ENCODE data around the gene CHCHD6. TPM values are rescaled to one million over a fixed set of nuclear protein-coding genes. Genes with fewer than 3 reads are reported as not detected.

Gene CHCHD6
- total RNA-seq, 3 donors from 2014 or later (not counting 1 experiment from before 2014, with no cell fraction given): 5.3 to 9.9 (median 8.3) TPM

GRCh38 chr3:126663750-126664149 is 40.3 kb upstream of the CHCHD6 start:
- intact Hi-C loops (cut with micrococcal nuclease): no loop called here
- Histone ChIP-seq H3K4me1 (ENCODE audit: control insufficient read depth, insufficient read depth, low read length) (peaks cover 8% of the 10 kb centered on the region), H3K4me3 (ENCODE audit: low read length) (no peak overlapping the region), H3K36me3 (ENCODE audit: control insufficient read depth, insufficient read depth, low read length) (no peaks in the 10 kb centered on the region), H3K27ac (ENCODE audit: low read length) (no peak overlapping the region), H3K27me3 (ENCODE audit: control insufficient read depth, insufficient read depth, low read length) (no peaks in the 10 kb centered on the region), H3K9me3 (ENCODE audit: control insufficient read depth, insufficient read depth, low read length) (no peaks in the 10 kb centered on the region)
- no peak for TF ChIP-seq CTCF (IDR thresholded peaks at IDR 0.05)
- WGBS (ENCODE audit: insufficient coverage): 91% methylated on average over 8 of the region's 8 CpGs
- H3K27ac Mint-ChIP-seq: no peak overlapping the region
- H3K4me3 Mint-ChIP-seq: no peak overlapping the region
- no peak for ATAC-seq
- no peak for DNase-seq
- H3K4me1 Mint-ChIP-seq: peaks cover 16 to 17% of the 10 kb centered on the region in 2 donors
- H3K9me3 Mint-ChIP-seq: no peaks in the 10 kb centered on the region
- H3K27me3 Mint-ChIP-seq (ENCODE audit: low read depth in 2 of 2): peaks cover 6 to 7% of the 10 kb centered on the region in 2 donors
- H3K36me3 Mint-ChIP-seq: no peaks in the 10 kb centered on the region

GRCh38 chr3:126664591-126665214 is 39.3 kb upstream of the CHCHD6 start:
- no peak for ATAC-seq
- no peak for TF ChIP-seq CTCF (IDR thresholded peaks at IDR 0.05)
- no peaks in the 10 kb centered on the region for H3K27me3 ChIP-seq (ENCODE audit: control insufficient read depth, insufficient read depth, low read length)

GRCh38 chr3:126665221-126665936 is 38.7 kb upstream of the CHCHD6 start:
- Mint-ChIP-seq H3K4me3 (no peak overlapping the region), H3K4me1 (peaks cover 16 to 17% of the 10 kb centered on the region in 2 donors), H3K27me3 (ENCODE audit: low read depth in 2 of 2) (peaks cover 6 to 7% of the 10 kb centered on the region in 2 donors), H3K36me3 (no peaks in the 10 kb centered on the region), H3K27ac (no peak overlapping the region), H3K9me3 (no peaks in the 10 kb centered on the region)
- Histone ChIP-seq H3K9me3 (ENCODE audit: control insufficient read depth, insufficient read depth, low read length) (no peaks in the 10 kb centered on the region), H3K36me3 (ENCODE audit: control insufficient read depth, insufficient read depth, low read length) (no peaks in the 10 kb centered on the region), H3K27ac (ENCODE audit: low read length) (no peak overlapping the region), H3K27me3 (ENCODE audit: control insufficient read depth, insufficient read depth, low read length) (no peaks in the 10 kb centered on the region), H3K4me1 (ENCODE audit: control insufficient read depth, insufficient read depth, low read length) (peaks cover 8% of the 10 kb centered on the region), H3K4me3 (ENCODE audit: low read length) (no peak overlapping the region)
- DNase-seq: no peak
- ATAC-seq: no peak
- WGBS (ENCODE audit: insufficient coverage): 84% methylated on average over 5 of the region's 6 CpGs
- intact Hi-C loops (cut with micrococcal nuclease): no loop called here
- TF ChIP-seq CTCF (IDR thresholded peaks at IDR 0.05): no peak

More at GRCh38 chr3:126664591-126665214, 39.3 kb upstream of the CHCHD6 start:
- Histone ChIP-seq H3K4me3 (ENCODE audit: low read length) (no peak overlapping the region), H3K4me1 (ENCODE audit: control insufficient read depth, insufficient read depth, low read length) (peaks cover 8% of the 10 kb centered on the region), H3K36me3 (ENCODE audit: control insufficient read depth, insufficient read depth, low read length) (no peaks in the 10 kb centered on the region), H3K27ac (ENCODE audit: low read length) (no peak overlapping the region), H3K9me3 (ENCODE audit: control insufficient read depth, insufficient read depth, low read length) (no peaks in the 10 kb centered on the region)
- Mint-ChIP-seq H3K27ac (no peak overlapping the region), H3K4me1 (peaks cover 16 to 17% of the 10 kb centered on the region in 2 donors), H3K4me3 (no peak overlapping the region), H3K27me3 (ENCODE audit: low read depth in 2 of 2) (peaks cover 6 to 7% of the 10 kb centered on the region in 2 donors), H3K36me3 (no peaks in the 10 kb centered on the region), H3K9me3 (no peaks in the 10 kb centered on the region)
- DNase-seq: no peak
- 85% methylated on average over 5 of the region's 5 CpGs for WGBS (ENCODE audit: insufficient coverage)
- intact Hi-C loops (cut with micrococcal nuclease): no loop called here
